NCI-H1105 treated with DMSO at 0.1 percent for 48 hours (cell line): ENCODE data around the gene CHSY3.

ENCODE experiments used
- DNase-seq: peaks from one replicate; lab custom pipeline; 2025; lab: John Stamatoyannopoulos, UW

The CHSY3 gene

GRCh38 chr5:129904102-129904666, at the start of gene CHSY3:
TSS of gene CHSY3 (plus strand) at chr5:129904465.
- peak; percentile 35 for DNase-seq

- DNase-seq, result no peak
These were observed 47.9 kb upstream of the CHSY3 start for GRCh38 chr5:129856325-129856724.

- no peak for DNase-seq
These were observed 47.1 kb upstream of the CHSY3 start for GRCh38 chr5:129857116-129857515.

- DNase-seq, result no peak
These were observed 46.1 kb upstream of the CHSY3 start for GRCh38 chr5:129858131-129858675.

- DNase-seq, result no peak
These were observed 19.9 kb upstream of the CHSY3 start for GRCh38 chr5:129884322-129884721.

GRCh38 chr5:129899454-129899853, 4.8 kb upstream of the CHSY3 start:
- no peak for DNase-seq

- DNase-seq, result no peak
These were observed 1.4 kb upstream of the CHSY3 start for GRCh38 chr5:129902816-129903215.

- no peak for DNase-seq
These were observed 681 bp upstream of the CHSY3 start for GRCh38 chr5:129903466-129904101.

- no peak for DNase-seq
These were observed 605 bp downstream of the CHSY3 start for GRCh38 chr5:129904667-129905472.

GRCh38 chr5:129905473-129906176, 1.4 kb downstream of the CHSY3 start:
- no peak for DNase-seq

GRCh38 chr5:129906177-129906887, 2.1 kb downstream of the CHSY3 start:
- DNase-seq, result no peak

- DNase-seq, result no peak
These were observed 5.0 kb downstream of the CHSY3 start for GRCh38 chr5:129909225-129909624.

GRCh38 chr5:129912601-129913255, 8.5 kb downstream of the CHSY3 start:
- no peak for DNase-seq

GRCh38 chr5:129915415-129915814, 11.2 kb downstream of the CHSY3 start:
- DNase-seq, result no peak

GRCh38 chr5:129917224-129917623, 13.0 kb downstream of the CHSY3 start:
- DNase-seq, result no peak

GRCh38 chr5:129921204-129921603, 16.9 kb downstream of the CHSY3 start:
- no peak for DNase-seq

- no peak for DNase-seq
These were observed 26.0 kb downstream of the CHSY3 start for GRCh38 chr5:129930221-129930620.

- DNase-seq, result no peak
These were observed 31.4 kb downstream of the CHSY3 start for GRCh38 chr5:129935626-129936025.

GRCh38 chr5:129938077-129938476, 33.8 kb downstream of the CHSY3 start:
- DNase-seq, result no peak

- DNase-seq, result no peak
These were observed 39.7 kb downstream of the CHSY3 start for GRCh38 chr5:129943936-129944335.

GRCh38 chr5:129945028-129945427, 40.8 kb downstream of the CHSY3 start:
- no peak for DNase-seq
